ENCODE measurements around the gene CACNA1C. TPM values are rescaled to one million over a fixed set of nuclear protein-coding genes. Genes with fewer than 3 reads are reported as not detected.

Gene CACNA1C
- polyA plus RNA-seq, 1 of the 3 experiments (the other 2 are of a cell fraction): 1.5 TPM

DNA sequence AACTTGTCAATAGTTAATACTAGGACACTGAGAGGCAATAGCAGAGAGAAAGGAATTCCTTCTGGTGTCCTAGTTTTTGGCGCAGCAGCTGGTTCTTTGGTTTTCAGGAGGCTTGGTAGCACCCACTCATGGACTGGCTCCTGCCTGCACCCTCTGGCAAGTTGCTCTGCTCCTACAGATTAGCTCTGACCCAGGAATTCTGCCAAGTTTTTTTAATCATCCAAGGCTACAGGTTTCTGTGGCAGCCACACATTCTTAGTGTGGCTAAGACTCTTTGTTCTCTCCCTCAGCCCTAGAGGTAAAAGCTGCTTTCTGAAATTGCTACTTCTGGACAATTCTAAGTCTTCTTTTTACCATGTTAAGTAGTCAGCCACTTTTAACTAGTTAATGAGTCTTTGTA, 670.0 kb downstream of the CACNA1C start:
- H3K27me3 ChIP-seq (ENCODE audit: insufficient read depth): no peaks in the 10 kb centered on the region; the same call in 1 of the 2 replicates
- no peaks in the 10 kb centered on the region for H3K9me3 ChIP-seq
- CTCF ChIA-PET: interaction anchor here (2.0 to 2.2 kb wide), 2 partner anchors 18 to 61 kb away, joined by 6 read pairs; no protein-coding TSS in a partner anchor
- 0% methylated on average over 1 of the region's 1 CpG for WGBS (ENCODE audit: low lambda C conversion rate)
- TF ChIP-seq EP300 (IDR thresholded peaks at IDR 0.05; ENCODE audit: borderline replicate concordance in 1 of 2, low read depth in 1 of 2, low read length in 1 of 2) (no peak), TAF1 (IDR thresholded peaks at IDR 0.05; ENCODE audit: borderline replicate concordance, low read depth, low read length) (no peak), RCOR1 (IDR thresholded peaks at IDR 0.05; ENCODE audit: low read length) (no peak), NFIC (IDR thresholded peaks at IDR 0.05; ENCODE audit: borderline replicate concordance) (no peak), EZH2phosphoT487 (IDR thresholded peaks at IDR 0.05; ENCODE audit: borderline replicate concordance, low read depth) (no peak), MXI1 (IDR thresholded peaks at IDR 0.05; ENCODE audit: low read depth, low read length) (no peak), GABPA (IDR thresholded peaks at IDR 0.05; ENCODE audit: low read depth) (no peak), JUND (IDR thresholded peaks at IDR 0.05) (no peak), ELF1 (IDR thresholded peaks at IDR 0.05) (no peak), FOXJ3 (CRISPR knock-in tag; IDR thresholded peaks at IDR 0.05) (no peak), SIN3A (IDR thresholded peaks at IDR 0.05; ENCODE audit: borderline replicate concordance, low read depth, low read length) (no peak), TEAD4 (IDR thresholded peaks at IDR 0.05; ENCODE audit: borderline replicate concordance, insufficient read depth) (no peak), TCF12 (IDR thresholded peaks at IDR 0.05) (no peak), RXRA (IDR thresholded peaks at IDR 0.05; ENCODE audit: borderline replicate concordance, low read depth) (no peak)
- TF ChIP-seq, protein P1, sequence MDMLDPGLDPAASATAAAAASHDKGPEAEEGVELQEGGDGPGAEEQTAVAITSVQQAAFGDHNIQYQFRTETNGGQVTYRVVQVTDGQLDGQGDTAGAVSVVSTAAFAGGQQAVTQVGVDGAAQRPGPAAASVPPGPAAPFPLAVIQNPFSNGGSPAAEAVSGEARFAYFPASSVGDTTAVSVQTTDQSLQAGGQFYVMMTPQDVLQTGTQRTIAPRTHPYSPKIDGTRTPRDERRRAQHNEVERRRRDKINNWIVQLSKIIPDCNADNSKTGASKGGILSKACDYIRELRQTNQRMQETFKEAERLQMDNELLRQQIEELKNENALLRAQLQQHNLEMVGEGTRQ (IDR thresholded peaks at IDR 0.05; ENCODE audit: borderline replicate concordance, low read depth, low read length): no peak
- TF ChIP-seq, protein P2, sequence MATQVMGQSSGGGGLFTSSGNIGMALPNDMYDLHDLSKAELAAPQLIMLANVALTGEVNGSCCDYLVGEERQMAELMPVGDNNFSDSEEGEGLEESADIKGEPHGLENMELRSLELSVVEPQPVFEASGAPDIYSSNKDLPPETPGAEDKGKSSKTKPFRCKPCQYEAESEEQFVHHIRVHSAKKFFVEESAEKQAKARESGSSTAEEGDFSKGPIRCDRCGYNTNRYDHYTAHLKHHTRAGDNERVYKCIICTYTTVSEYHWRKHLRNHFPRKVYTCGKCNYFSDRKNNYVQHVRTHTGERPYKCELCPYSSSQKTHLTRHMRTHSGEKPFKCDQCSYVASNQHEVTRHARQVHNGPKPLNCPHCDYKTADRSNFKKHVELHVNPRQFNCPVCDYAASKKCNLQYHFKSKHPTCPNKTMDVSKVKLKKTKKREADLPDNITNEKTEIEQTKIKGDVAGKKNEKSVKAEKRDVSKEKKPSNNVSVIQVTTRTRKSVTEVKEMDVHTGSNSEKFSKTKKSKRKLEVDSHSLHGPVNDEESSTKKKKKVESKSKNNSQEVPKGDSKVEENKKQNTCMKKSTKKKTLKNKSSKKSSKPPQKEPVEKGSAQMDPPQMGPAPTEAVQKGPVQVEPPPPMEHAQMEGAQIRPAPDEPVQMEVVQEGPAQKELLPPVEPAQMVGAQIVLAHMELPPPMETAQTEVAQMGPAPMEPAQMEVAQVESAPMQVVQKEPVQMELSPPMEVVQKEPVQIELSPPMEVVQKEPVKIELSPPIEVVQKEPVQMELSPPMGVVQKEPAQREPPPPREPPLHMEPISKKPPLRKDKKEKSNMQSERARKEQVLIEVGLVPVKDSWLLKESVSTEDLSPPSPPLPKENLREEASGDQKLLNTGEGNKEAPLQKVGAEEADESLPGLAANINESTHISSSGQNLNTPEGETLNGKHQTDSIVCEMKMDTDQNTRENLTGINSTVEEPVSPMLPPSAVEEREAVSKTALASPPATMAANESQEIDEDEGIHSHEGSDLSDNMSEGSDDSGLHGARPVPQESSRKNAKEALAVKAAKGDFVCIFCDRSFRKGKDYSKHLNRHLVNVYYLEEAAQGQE (IDR thresholded peaks at IDR 0.05; ENCODE audit: low read depth, low read length): no peak
- TF ChIP-seq, protein P3, sequence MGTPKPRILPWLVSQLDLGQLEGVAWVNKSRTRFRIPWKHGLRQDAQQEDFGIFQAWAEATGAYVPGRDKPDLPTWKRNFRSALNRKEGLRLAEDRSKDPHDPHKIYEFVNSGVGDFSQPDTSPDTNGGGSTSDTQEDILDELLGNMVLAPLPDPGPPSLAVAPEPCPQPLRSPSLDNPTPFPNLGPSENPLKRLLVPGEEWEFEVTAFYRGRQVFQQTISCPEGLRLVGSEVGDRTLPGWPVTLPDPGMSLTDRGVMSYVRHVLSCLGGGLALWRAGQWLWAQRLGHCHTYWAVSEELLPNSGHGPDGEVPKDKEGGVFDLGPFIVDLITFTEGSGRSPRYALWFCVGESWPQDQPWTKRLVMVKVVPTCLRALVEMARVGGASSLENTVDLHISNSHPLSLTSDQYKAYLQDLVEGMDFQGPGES (IDR thresholded peaks at IDR 0.05; ENCODE audit: low read depth, low read length): no peak
- TF ChIP-seq, protein P4, sequence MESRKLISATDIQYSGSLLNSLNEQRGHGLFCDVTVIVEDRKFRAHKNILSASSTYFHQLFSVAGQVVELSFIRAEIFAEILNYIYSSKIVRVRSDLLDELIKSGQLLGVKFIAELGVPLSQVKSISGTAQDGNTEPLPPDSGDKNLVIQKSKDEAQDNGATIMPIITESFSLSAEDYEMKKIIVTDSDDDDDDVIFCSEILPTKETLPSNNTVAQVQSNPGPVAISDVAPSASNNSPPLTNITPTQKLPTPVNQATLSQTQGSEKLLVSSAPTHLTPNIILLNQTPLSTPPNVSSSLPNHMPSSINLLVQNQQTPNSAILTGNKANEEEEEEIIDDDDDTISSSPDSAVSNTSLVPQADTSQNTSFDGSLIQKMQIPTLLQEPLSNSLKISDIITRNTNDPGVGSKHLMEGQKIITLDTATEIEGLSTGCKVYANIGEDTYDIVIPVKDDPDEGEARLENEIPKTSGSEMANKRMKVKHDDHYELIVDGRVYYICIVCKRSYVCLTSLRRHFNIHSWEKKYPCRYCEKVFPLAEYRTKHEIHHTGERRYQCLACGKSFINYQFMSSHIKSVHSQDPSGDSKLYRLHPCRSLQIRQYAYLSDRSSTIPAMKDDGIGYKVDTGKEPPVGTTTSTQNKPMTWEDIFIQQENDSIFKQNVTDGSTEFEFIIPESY (IDR thresholded peaks at IDR 0.05; ENCODE audit: borderline replicate concordance, low read depth): no peak
- TF ChIP-seq, protein P5, sequence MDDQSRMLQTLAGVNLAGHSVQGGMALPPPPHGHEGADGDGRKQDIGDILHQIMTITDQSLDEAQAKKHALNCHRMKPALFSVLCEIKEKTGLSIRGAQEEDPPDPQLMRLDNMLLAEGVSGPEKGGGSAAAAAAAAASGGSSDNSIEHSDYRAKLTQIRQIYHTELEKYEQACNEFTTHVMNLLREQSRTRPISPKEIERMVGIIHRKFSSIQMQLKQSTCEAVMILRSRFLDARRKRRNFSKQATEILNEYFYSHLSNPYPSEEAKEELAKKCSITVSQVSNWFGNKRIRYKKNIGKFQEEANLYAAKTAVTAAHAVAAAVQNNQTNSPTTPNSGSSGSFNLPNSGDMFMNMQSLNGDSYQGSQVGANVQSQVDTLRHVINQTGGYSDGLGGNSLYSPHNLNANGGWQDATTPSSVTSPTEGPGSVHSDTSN (IDR thresholded peaks at IDR 0.05): no peak
- TF ChIP-seq, protein P6, sequence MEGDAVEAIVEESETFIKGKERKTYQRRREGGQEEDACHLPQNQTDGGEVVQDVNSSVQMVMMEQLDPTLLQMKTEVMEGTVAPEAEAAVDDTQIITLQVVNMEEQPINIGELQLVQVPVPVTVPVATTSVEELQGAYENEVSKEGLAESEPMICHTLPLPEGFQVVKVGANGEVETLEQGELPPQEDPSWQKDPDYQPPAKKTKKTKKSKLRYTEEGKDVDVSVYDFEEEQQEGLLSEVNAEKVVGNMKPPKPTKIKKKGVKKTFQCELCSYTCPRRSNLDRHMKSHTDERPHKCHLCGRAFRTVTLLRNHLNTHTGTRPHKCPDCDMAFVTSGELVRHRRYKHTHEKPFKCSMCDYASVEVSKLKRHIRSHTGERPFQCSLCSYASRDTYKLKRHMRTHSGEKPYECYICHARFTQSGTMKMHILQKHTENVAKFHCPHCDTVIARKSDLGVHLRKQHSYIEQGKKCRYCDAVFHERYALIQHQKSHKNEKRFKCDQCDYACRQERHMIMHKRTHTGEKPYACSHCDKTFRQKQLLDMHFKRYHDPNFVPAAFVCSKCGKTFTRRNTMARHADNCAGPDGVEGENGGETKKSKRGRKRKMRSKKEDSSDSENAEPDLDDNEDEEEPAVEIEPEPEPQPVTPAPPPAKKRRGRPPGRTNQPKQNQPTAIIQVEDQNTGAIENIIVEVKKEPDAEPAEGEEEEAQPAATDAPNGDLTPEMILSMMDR (IDR thresholded peaks at IDR 0.05): no peak
- no peak overlapping the region for H2AFZ ChIP-seq (ENCODE audit: low read depth)
- H3K9me2 ChIP-seq: no peaks in the 10 kb centered on the region
- no peaks in the 10 kb centered on the region for H4K20me1 ChIP-seq (ENCODE audit: insufficient read depth)
- no peaks in the 10 kb centered on the region for H3F3A ChIP-seq (replicated peaks; ENCODE audit: insufficient read depth)
- no peak overlapping the region for H3K9ac ChIP-seq
- H3K27ac ChIP-seq (ENCODE audit: low read depth in 2 of 2, low read length in 1 of 2): no peak overlapping the region
- no peaks in the 10 kb centered on the region for H3K79me2 ChIP-seq (ENCODE audit: insufficient read depth)
- no peak for DNase-seq
- no peaks in the 10 kb centered on the region for H3K4me1 ChIP-seq (ENCODE audit: control insufficient read depth in 1 of 2, insufficient read depth in 2 of 2, low read depth in 1 of 2, low read length in 1 of 2)
- no peak overlapping the region for H3K4me2 ChIP-seq
- no peaks in the 10 kb centered on the region for H3K36me3 ChIP-seq (replicated peaks in 1 of 2; ENCODE audit: control insufficient read depth in 1 of 2, insufficient read depth in 2 of 2, low read length in 1 of 2)
- H3K4me3 ChIP-seq (ENCODE audit: low read depth in 2 of 2, low read length in 1 of 2): no peak overlapping the region
- POLR2A ChIA-PET: no interaction called here
